SU-DHL-6 (cell line): ENCODE results near the gene OSBPL10.
A peak's percentile ranks its signal among the peaks of the same experiment; 100 is the strongest.
"Not testable (repeated sequence)": the region's sequence is repeated elsewhere in the genome, so short reads cannot be mapped to it uniquely, and the experiment has no call there.

Experiments used
- H2AFZ ChIP-seq: fragments of 200-600 bp; sonication (generic); 2 replicates; pipeline ENCODE4 v1.6.1; 2014; ENCODE audit warnings: low read depth, mild to moderate bottlenecking, moderate library complexity, mixed read lengths, antibody characterized with exemption, low read length; ENCODE audit not compliant: severe bottlenecking
- H3F3A ChIP-seq: fragments of 200-600 bp; shearing (Covaris generic); 2 replicates; pipeline ENCODE4 v1.6.0; 2016; ENCODE audit warnings: antibody characterized with exemption, mild to moderate bottlenecking; ENCODE audit not compliant: insufficient read depth
- H3K27ac ChIP-seq: fragments of 200-600 bp; sonication (generic); 2 replicates; pipeline ENCODE4 v1.5.1; 2016; ENCODE audit warnings: low read depth, mild to moderate bottlenecking, low read length, moderate library complexity, mixed read lengths
- H3K27me3 ChIP-seq: fragments of 200-600 bp; sonication (generic), shearing (Covaris generic); 2 replicates; pipeline ENCODE4 v1.6.0; 2014; ENCODE audit warnings: mild to moderate bottlenecking, low read length
- H3K36me3 ChIP-seq: fragments of 200-600 bp; sonication (generic); 2 replicates; pipeline ENCODE4 v1.6.1; 2014; ENCODE audit warnings: mild to moderate bottlenecking, low read length, mixed read lengths
- H3K4me2 ChIP-seq: fragments of 300-600, 200-600 bp; shearing (Covaris generic), sonication (generic); 2 replicates; pipeline ENCODE4 v1.6.0; 2014; ENCODE audit warnings: low read length, low read depth, mild to moderate bottlenecking; ENCODE audit not compliant: poor library complexity, severe bottlenecking
- H3K4me3 ChIP-seq: fragments of 200-600 bp; sonication (generic); 2 replicates; pipeline ENCODE4 v1.5.1; 2014; ENCODE audit warnings: antibody characterized with exemption, low read length, mild to moderate bottlenecking, mixed read lengths; ENCODE audit not compliant: insufficient read depth, poor library complexity, severe bottlenecking
- H3K79me2 ChIP-seq: fragments of 200-600 bp; sonication (generic); 2 replicates; pipeline ENCODE4 v1.6.1; 2014; ENCODE audit warnings: mild to moderate bottlenecking, low read length, moderate library complexity; ENCODE audit not compliant: insufficient read depth
- H3K9ac ChIP-seq: fragments of 200-600 bp; sonication (generic); 2 replicates; pipeline ENCODE4 v1.7.0; 2014; ENCODE audit warnings: mild to moderate bottlenecking, low read length
- H3K9me2 ChIP-seq: fragments of 200-600 bp; sonication (generic); replicated peaks from 2 replicates; pipeline ENCODE4 v1.6.1; 2014; ENCODE audit warnings: low read length; ENCODE audit not compliant: insufficient read depth
- H3K9me3 ChIP-seq: fragments of 200-600 bp; sonication (generic); 2 replicates; pipeline ENCODE4 v1.6.1; 2014; ENCODE audit warnings: low read length, mixed read lengths; ENCODE audit not compliant: insufficient read depth
- H4K20me1 ChIP-seq: fragments of 200-600 bp; sonication (generic); 2 replicates; pipeline ENCODE4 v1.6.1; 2014; ENCODE audit warnings: low read depth, mild to moderate bottlenecking, antibody characterized with exemption, low read length, moderate library complexity, mixed read lengths
- CTCF ChIP-seq: fragments of 200-600 bp; sonication (generic); IDR thresholded peaks from one replicate; pipeline ENCODE4 v1.5.1; 2017; ENCODE audit warnings: antibody characterized with exemption, mild to moderate bottlenecking, low read length, moderate library complexity; ENCODE audit not compliant: insufficient read depth, poor library complexity, severe bottlenecking
- EZH2phosphoT487 ChIP-seq: fragments of 200-600 bp; sonication (generic), shearing (Covaris generic); conservative IDR thresholded peaks from 2 replicates; pipeline ENCODE4 v1.6.1; 2018; ENCODE audit warnings: mild to moderate bottlenecking, antibody characterized with exemption, low read length, moderate library complexity, mixed read lengths

The OSBPL10 gene

GRCh38 chr3:32017286-32017685, 36.2 kb upstream of the OSBPL10 start:
- Histone ChIP-seq H3K9me2 (no peaks in the 10 kb centered on the region), H3K36me3 (no peaks in the 10 kb centered on the region), H3K27ac (no peak overlapping the region), H3K4me3 (no peak overlapping the region), H4K20me1 (no peaks in the 10 kb centered on the region), H3K4me2 (no peak overlapping the region), H3K9me3 (no peaks in the 10 kb centered on the region), H3K27me3 (no peaks in the 10 kb centered on the region), H2AFZ (no peak overlapping the region), H3K79me2 (no peaks in the 10 kb centered on the region), H3K9ac (no peak overlapping the region), H3F3A (no peaks in the 10 kb centered on the region)
- TF ChIP-seq EZH2phosphoT487 (no peak), CTCF (no peak)

GRCh38 chr3:32015638-32016037, 34.6 kb upstream of the OSBPL10 start:
- H3F3A ChIP-seq, H3K9ac ChIP-seq, H3K4me2 ChIP-seq: not testable (repeated sequence)

GRCh38 chr3:32010699-32011098, 29.6 kb upstream of the OSBPL10 start:
- not testable (repeated sequence) for H2AFZ ChIP-seq, H3K9ac ChIP-seq, H3K4me2 ChIP-seq, H3K4me3 ChIP-seq, H3K9me3 ChIP-seq, H4K20me1 ChIP-seq, H3F3A ChIP-seq, H3K36me3 ChIP-seq, H3K79me2 ChIP-seq, H3K9me2 ChIP-seq, H3K27ac ChIP-seq, H3K27me3 ChIP-seq

More at GRCh38 chr3:32015638-32016037, 34.6 kb upstream of the OSBPL10 start:
- H3K27me3 ChIP-seq, H3K4me3 ChIP-seq, H3K27ac ChIP-seq, H3K9me2 ChIP-seq, H3K9me3 ChIP-seq, H2AFZ ChIP-seq, H3K79me2 ChIP-seq, H3K36me3 ChIP-seq, H4K20me1 ChIP-seq: not testable (repeated sequence)

GRCh38 chr3:32009957-32010356, 28.9 kb upstream of the OSBPL10 start:
- no peaks in the 10 kb centered on the region for H4K20me1 ChIP-seq
- no peak for TF ChIP-seq CTCF
- TF ChIP-seq EZH2phosphoT487: no peak
- H3K27ac ChIP-seq: peak overlapping the region; percentile 60
- no peak overlapping the region for H3K9ac ChIP-seq
- no peaks in the 10 kb centered on the region for H3K27me3 ChIP-seq
- peak overlapping the region; percentile 15 for H3K4me2 ChIP-seq
- no peaks in the 10 kb centered on the region for H3K9me2 ChIP-seq
- no peaks in the 10 kb centered on the region for H3K9me3 ChIP-seq
- H3K4me3 ChIP-seq: no peak overlapping the region
- no peaks in the 10 kb centered on the region for H3K79me2 ChIP-seq
- H2AFZ ChIP-seq: no peak overlapping the region
- no peaks in the 10 kb centered on the region for H3K36me3 ChIP-seq
- no peaks in the 10 kb centered on the region for H3F3A ChIP-seq
